Head of caudate nucleus (tissue), 42 donors: ENCODE measurements around the gene RGS9.

Source experiments
- DNase-seq, 42 donors: peaks; one replicate each; pipeline versions ENCODE4 v3.0.0 to v3.0.0-alpha.2; 2020 to 2021; ENCODE audit warnings: mixed read lengths in 7 of 42
- intact Hi-C: fragments of 100-400 bp; cut with DNase I; formaldehyde crosslinking; loops from one replicate; pipeline ENCODE4 v1.15.0; 2022

The RGS9 gene

DNA sequence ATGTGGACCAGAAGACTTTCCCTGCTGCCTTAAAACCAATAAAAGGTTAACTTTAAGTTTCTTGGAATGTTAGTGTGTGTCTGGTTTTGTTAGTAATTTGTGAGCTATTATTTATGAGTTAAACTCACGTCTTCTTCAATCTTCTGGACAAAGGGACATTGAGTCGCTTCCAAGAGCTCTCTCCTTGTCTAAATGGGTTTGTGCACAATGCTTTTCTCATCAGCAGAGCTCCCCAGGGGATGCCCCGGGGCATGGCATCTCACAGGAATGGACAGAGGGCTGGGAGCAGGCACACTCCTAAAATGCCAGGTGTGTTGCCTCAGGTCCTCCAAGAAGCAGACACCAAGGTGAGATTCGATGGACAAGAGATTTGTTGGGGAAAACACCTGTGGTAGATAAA, 90.5 kb downstream of the RGS9 start:
- intact Hi-C loops: no loop called here

DNA sequence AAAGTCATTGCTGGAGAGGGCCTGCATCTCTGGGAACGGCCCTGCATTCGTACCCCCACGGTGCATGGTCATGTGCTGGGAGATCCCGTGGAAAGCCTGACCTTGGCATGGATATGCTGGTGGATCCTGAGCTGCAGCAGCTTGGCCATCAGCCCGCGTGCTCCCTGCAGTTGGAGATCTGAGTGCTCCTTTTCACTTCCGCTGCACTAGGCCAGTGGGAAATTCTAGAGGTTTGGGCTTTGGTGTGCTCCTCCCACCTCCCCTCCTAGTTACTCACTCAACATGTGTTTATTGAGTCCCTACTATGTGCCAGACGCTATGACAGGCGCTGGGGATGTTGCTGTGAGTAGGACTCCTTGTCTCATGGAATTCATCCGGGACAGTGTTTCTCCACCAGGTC, 91.1 kb downstream of the RGS9 start:
- no peak for DNase-seq
- intact Hi-C loops: no loop called here

More for the DNA sequence above, 90.5 kb downstream of the RGS9 start:
- no peak for DNase-seq

DNA sequence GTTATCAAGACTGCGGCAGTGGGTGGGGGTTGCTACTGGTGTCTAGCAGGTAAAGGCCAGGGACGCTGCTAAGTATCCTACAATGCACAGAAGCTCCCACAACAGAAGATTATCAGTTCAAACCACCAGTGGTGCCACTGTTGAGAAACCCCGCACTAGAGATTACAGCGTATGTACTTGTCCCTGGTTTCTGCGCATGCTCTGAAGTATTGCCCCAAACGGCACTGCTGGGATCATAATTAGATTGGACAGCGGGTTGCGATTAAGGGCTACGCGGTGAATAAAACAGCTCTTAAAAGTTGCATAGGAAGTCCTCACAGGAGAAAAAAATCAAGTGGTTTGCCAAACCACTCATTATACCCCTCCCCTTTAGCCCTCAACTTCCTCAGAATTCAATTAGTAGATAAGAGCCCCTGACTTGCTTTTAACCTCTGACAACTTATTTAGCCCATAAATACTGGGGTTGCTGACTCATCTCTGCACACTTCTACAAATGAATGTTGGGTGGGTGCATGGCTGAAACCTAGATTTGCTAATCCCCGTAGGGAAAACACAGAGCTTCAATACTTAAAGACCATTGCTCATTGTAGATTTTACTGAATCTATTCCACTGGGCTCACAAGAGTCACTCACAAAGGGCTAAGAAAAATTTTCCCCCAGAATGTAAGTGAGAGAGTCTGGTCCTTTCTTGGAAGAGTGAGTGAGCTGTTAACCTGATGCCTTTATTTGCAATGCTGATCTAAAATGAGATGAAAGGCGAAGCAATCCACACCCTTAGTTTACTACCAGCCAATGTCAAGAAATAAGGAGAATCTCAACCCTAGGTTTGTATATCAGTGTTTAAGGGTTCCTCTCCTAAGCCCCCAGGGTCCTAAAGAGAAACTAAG, 91.8 kb downstream of the RGS9 start:
- no peak for DNase-seq
- intact Hi-C loops: no loop called here

DNA sequence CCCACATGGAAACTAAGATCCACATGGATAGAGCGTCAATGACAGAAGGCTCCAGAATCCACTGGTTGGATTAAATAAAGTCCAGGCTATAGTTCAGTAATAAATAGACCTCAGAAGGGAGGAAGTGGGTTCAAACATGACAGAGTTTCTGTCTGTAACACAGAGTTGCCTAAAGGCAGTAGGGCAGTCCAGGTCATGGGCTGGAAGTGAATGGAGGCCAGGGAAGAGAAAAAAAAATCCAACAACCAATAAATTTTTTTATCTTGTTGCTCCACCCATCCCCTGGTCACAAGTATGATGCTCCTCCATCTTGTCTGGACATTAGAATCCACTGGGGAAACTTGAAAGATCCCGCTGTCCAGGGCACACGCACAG, 92.4 kb downstream of the RGS9 start:
- DNase-seq: no peak
- intact Hi-C loops: no loop called here

DNA sequence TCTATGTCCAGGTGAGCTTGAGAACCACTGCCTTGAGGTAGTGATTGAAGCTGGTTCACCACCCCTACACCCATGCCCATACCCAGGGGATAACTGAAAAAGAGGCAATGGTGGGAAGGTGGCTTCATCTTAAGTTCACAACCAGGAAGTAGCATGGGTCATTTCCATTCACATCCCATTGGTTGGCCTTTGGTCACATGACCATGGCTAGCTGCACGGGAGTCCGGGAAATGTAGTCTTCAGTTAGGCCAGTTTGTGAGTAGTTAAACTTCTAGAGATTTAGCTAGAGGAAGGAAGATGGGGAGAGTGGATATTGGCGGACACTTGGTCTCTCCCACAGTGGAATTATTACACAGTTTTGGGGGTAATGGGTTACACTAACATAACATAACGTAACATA, 92.9 kb downstream of the RGS9 start:
- DNase-seq: no peak
- intact Hi-C loops: loop anchor here (10.0 kb wide), 1 partner anchor 935 kb away; no protein-coding TSS in a partner anchor

DNA sequence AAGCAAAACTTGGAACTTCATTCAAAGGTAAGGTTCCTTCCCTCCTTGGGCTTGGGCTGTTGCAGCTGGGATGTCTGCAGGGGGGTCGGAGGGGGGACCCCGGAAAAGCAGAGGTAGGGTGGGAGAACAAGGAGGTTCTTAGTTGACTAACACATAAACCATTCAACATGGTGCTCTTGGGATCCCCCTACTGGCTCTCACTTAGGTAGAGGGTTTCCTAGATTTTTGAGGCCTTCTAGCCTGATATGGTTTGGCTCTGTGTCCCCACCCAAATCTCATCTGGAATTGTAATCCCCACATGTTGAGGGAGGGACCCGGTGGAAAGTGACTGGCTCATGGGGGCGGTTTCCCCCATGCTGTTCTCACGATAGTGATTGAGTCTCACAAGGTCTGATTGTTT, 93.9 kb downstream of the RGS9 start:
- intact Hi-C loops: loop anchor here (10.0 kb wide), 1 partner anchor 934 kb away; no protein-coding TSS in a partner anchor
- DNase-seq: no peak

DNA sequence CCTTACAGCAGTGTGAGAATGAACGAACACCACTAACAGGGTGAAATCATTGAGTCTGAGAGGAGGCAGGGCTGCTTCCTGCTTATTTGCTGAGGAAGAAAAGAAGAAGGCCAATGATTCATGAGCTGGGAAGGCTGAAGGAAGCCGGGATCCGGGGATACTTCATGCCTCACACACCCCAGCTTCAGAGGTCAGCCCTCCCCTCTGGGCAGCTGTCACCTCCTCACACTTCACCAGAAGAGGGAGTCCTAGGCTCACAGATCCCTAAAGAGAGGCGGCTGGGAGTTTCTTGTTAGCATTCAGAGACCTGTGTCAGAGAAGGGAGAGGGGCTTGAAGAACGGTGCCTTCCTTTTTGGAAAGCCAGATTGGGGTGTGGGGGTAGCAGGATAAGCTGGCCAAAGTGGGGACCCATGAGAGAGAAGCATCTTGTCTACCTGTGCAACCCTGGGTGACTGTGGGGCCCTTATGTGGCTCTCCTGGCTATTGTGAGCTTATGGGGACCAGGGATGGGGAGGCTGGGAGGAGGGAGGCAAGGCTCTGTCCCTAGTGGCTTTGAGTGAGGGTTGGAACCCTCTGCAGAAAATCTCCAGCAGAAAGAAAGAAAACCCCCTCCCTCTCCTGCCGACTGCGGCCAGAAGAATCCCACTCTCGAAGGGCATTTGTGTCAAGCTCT, 94.6 kb downstream of the RGS9 start:
- DNase-seq: peak in 40 of 42 donors; percentile 14 to 84 (median 54)
- intact Hi-C loops: loop anchor here (10.0 kb wide), 1 partner anchor 933 kb away; no protein-coding TSS in a partner anchor

DNA sequence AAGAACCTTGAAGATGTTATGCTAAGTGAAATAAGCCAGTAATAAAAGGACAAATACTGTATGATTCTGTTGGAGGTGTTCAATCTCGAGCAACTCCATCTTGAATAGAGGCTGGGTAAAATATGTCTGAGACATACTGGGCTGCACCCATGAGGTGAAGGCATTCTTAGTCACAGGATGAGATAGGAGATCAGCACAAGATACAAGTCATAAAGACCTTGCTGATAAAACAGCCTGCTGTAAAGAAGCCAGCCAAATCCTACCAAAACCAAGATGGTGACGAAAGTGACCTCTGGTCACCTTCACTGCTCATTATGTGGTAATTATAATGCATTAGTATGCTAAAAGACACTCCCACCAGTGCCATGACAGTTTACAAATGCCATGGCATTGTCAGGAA, 98.1 kb downstream of the RGS9 start:
- DNase-seq: no peak
- intact Hi-C loops: loop anchor here (10.0 kb wide), 1 partner anchor 930 kb away; no protein-coding TSS in a partner anchor

DNA sequence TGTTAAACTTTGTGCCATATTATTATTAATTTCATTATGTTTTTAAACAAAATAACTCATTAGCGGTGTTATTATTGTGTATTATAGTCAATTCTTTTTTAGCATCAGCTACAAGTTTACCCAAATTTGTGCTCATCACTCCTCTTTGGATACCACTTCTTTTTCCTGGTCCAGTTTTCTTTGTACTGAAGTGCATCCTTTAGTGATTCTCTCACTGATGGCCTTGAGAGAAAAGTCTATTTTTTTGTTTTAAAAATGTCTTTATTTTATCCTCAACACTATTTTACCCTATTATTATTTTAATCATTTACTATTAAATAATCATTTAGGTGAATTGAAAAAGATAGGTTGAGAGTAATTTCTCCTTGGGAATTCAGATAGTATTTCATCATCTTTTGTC, 99.2 kb downstream of the RGS9 start:
- no peak for DNase-seq
- intact Hi-C loops: loop anchor here (10.0 kb wide), 1 partner anchor 928 kb away; no protein-coding TSS in a partner anchor

DNA sequence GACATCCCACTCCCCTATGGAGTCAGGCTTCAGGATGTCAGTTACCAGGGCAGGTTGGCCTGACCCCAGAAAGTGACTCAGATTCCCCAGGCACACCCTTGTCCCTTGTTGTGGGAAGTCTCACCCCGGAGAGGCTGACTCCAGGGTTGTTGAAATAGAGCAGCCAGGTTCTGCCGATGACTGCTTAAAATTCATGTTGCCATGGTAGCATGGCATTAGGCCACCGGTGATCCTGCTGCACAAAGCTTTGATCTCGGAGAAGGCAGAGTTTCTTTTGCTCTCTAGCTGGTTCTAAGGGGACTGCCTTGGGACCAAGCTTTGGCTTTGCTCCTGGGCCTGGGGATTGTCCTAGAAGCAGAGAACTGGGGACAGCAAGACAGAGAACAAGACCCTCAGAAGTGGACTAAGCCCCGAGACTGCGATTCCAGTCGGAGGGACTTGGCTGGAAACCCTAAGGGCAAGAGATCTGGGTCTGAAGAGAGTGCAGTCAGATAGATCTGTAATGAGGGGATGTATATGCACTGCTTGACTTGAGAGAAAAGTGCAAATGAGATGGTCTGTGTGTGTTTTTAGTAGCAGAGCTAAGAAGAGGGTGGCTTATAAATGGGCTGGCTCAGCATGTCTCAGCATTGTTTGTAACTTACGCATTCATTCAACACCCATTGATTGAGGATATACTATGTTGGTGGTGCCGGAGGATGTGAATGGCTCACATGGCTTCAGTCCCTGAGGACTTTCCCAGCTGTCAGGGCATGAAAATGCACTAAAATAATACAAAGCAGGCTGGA, 106.9 kb downstream of the RGS9 start:
- DNase-seq: peak in 40 of 42 donors; percentile 15 to 90 (median 60)
- intact Hi-C loops: no loop called here

DNA sequence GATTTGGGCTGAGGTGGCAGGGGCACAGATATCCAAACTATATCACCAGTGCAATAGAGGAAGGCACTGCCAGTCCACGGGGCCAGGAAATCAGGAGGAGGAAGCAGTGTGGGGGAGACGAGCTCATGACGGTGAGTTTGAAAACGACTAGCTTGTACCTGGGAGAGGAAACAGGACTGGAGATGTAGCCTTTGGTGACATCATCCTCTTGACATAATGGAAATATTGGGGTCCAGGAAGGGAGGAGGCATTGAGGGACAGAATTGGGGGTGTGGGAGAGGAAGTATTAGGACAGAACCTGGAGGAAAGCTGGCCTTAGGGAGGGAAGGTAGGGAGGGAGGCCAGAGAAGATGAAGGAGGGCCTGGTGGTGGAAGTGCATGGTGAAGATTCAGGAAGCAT, 109.1 kb downstream of the RGS9 start:
- no peak for DNase-seq
- intact Hi-C loops: no loop called here

DNA sequence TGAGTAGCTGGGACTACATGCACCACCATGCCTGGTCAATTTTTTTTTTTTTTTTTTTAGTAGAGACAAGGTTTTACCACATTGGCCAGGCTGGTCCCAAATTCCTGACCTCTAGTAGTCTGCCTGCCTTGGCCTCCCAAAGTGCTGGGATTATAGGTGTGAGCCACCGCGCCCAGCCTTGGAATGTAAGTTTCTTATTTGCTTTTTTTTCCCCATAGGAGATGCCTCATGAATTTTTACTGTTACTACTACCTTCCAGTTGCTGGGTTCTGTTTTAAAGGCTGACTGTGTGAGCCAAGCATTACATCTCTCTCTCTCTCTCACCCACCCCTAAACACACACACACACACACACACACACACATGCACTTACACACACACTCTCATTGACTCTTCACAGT, 112.6 kb downstream of the RGS9 start:
- intact Hi-C loops: no loop called here
- no peak for DNase-seq

DNA sequence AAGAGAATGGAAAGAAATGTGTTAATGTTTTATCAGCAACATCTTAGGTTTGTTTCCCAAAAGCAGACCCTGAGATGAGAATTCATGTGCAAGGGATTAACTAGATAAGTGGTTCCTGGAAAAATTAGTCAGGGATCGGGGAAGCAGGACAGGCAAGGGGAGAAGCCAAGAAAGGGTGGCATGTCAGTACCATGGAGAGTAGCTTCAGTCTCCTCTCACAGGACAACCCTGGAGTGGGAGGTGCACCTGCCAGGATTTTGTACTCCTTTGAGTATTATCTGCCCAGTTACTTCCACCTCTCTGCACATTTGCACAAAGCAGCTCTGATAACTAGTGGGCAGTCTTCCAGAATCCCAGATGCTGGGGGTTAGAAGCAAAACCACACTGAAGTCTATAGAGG, 117.0 kb downstream of the RGS9 start:
- DNase-seq: no peak
- intact Hi-C loops: no loop called here

DNA sequence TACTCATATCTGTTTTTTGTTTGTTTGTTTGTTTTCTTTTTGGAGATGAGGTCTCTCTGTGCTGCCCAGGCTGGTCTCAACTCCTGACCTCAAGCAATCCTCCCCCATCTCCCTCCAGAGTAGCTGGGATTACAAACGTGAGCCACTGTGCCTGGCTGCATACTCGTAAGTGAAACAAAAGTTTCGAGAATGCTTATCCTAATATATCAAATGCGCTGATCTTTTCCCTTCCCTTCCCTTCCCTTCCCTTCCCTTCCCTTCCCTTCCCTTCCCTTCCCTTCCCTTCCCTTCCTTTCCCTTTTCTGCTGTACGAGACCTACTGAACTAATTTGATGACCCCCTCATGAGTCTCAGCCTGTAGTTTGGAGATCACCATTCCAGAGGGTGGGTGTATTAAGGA, 122.1 kb downstream of the RGS9 start:
- no peak for DNase-seq
- intact Hi-C loops: no loop called here

DNA sequence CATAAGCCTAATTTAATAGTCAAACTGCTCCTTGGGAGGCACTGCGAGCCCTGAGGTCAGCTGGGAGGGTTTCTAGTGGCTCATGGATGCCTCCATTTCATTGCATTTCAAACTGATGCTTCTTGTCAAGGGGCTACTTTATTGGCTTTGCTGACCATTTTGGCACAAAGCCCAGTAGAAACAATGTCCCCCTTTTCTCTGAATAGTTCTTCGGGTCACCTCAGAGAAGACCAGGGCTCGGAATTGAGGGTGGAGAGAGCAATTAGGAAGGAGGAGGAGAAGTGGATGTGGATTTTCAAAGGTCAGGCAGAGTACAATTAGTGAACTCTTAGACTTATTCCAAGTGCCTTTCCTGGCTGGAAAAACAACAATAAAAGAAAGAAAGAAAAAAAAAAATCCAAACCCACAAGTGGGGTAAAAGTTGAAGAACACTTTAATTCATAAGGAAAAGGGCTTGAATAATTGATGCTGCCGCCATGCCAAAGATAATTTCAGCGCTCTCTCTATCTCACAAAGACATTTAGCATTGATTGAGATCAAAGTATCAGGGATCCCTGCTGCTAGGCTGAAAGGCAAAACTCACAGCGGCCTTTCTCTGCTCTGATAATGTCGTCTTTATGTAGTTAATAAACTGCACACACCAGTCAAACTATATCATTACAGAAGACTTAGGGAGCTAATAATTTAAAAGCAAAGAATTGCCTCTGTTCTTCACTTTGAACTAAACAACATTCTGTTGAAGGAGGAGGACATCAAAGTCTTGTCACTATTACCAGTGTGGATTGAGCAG, 122.7 kb downstream of the RGS9 start:
- DNase-seq: no peak
- intact Hi-C loops: no loop called here

DNA sequence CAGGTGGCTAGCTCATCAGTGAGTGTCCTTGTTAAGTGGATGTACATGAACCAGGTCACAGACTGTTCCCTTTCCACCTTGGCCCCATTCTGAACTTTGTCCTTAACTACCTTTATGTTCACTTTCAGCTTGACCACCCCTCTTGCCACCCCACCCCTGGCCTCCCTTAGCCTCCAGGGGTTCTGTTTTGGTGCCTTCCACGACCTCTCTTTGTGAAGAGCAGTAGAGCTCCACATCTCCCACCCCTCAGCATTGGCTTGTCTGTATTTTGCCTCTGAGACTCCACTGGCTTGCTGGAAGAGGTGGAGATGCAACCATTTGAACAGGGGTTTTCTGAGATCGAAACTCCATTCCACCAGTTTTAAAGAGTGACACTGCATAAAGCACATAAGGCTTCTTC, 123.5 kb downstream of the RGS9 start:
- intact Hi-C loops: no loop called here
- no peak for DNase-seq

DNA sequence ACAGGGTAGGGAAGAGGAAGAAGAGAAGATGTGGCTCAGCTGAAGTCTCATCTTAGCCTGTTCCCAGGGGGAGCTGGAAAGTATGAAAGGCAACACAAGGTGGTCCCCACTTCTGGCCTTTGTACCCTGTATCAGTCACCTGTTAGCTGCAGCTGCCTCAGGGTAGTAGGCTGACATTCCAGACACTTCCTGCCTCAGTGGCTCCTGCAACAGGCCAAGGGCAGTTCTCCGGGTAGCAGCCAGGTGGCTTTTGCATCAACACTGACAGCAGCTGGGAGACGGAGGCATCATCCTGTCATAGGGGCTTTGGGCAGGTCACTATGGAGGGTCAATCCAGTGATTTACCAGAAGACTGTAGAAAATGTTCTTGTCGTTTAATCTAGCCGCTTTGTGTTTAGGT, 124.0 kb downstream of the RGS9 start:
- intact Hi-C loops: no loop called here
- DNase-seq: no peak

DNA sequence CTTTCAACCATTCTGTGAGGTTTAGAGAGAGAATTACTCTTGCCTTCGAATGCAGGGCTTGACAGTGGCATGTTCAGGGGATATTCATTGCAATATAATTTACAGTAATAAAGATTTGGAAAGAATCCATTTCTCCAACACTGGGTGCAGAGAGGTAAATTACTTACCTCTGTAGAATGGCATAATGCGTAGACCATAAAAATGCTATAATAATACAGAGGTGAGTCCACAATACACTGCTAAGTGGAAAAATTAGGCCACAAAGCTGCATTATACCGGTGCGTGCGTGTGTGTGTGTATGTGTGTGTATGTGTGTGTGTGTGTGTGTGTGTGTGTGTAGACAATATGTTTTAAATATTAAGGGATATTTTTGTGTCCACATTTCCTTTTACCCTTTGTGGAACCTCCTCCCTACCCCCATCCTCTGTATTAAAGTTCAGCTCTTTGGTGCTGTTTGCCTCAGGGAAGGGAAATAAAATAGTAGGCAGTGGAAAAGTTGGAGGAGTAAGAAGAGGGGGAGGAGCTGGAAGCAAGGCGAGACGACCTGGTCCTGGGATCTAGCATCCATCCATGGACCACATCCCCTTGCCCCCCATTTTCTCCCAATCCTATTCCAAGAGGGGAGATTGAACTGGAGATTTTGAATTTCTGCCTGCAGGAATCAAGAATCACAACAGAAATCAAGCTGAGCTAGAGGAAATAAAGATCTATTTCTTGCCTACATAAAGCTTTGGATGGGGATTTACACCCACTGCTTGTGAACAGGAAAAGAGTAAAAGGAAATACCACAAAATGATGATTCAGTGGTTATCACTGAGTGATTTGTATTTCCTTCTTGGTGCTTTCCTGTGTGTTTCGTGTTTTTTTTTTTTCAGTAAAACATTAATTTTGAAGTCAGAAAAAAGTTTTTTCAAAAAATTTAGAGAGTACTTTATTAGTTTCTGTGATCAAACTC, 124.8 kb downstream of the RGS9 start:
- DNase-seq: no peak
- intact Hi-C loops: no loop called here
